Coronary artery (tissue), 2 donors: Measurements from ENCODE around the gene MID1.

Source experiments
- DNase-seq: peaks from one replicate; pipeline ENCODE4 v3.0.0-alpha.2; 2017; ENCODE audit warnings: low spot score
- H3K27ac ChIP-seq, 2 donors: fragments of 200-600 bp; sonication (generic); one replicate each; pipeline ENCODE4 v1.5.1; 2016 to 2019
- H3K4me3 ChIP-seq: fragments of 200-600 bp; sonication (generic); 2 replicates; pipeline ENCODE4 v1.5.1; 2016; ENCODE audit warnings: mild to moderate bottlenecking, moderate library complexity
- TF ChIP-seq, protein P1 (sequence below): fragments of 200-600 bp; sonication (generic); IDR thresholded peaks from one replicate; pipeline ENCODE4 v1.5.1; 2019; ENCODE audit warnings: antibody characterized with exemption

Gene MID1

DNA sequence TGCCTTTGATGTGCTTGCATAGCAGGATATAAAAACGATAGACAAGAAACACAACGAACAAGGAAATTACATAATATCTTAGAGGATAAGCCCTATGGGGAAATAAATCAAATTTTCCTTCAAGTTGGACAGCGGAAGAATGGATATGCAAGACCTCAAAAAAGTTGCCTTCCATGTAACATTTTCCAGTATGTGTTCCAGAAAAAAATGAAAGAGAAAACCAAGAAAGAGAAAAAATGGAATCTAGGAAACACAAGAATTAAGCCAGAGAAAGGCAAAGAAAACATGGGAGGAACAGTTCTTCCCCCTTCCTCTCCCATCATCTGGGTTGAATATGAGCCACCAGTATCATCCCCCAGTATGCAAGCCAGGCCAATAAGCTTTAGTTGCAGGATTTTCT is 34.6 kb upstream of the MID1 start:
- no peak overlapping the region for H3K4me3 ChIP-seq
- DNase-seq = no peak
- no peak overlapping the region for H3K27ac ChIP-seq
- TF ChIP-seq, protein P1, sequence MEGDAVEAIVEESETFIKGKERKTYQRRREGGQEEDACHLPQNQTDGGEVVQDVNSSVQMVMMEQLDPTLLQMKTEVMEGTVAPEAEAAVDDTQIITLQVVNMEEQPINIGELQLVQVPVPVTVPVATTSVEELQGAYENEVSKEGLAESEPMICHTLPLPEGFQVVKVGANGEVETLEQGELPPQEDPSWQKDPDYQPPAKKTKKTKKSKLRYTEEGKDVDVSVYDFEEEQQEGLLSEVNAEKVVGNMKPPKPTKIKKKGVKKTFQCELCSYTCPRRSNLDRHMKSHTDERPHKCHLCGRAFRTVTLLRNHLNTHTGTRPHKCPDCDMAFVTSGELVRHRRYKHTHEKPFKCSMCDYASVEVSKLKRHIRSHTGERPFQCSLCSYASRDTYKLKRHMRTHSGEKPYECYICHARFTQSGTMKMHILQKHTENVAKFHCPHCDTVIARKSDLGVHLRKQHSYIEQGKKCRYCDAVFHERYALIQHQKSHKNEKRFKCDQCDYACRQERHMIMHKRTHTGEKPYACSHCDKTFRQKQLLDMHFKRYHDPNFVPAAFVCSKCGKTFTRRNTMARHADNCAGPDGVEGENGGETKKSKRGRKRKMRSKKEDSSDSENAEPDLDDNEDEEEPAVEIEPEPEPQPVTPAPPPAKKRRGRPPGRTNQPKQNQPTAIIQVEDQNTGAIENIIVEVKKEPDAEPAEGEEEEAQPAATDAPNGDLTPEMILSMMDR = no peak

DNA sequence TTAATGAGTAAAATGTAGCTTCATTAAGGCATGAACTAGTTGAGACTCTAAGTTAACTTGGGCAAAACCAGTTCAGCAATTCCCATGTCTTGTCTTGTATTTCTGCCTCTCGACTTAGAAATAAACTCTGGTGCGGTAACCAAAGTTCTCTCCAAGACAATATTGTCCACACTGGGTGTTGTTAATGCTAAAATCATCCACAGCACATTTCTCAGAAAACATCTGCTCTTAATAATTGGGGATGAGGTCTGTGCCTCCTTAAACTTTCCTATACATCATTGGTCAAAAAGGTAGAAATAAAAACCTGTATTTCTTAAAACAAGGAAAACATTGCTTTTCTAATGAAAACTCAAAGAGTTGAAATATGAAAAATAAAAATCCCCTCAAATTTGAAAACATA is 32.9 kb upstream of the MID1 start:
- Histone ChIP-seq H3K4me3 (no peak overlapping the region), H3K27ac (no peak overlapping the region)
- DNase-seq = no peak
- TF ChIP-seq, protein P1 = no peak

DNA sequence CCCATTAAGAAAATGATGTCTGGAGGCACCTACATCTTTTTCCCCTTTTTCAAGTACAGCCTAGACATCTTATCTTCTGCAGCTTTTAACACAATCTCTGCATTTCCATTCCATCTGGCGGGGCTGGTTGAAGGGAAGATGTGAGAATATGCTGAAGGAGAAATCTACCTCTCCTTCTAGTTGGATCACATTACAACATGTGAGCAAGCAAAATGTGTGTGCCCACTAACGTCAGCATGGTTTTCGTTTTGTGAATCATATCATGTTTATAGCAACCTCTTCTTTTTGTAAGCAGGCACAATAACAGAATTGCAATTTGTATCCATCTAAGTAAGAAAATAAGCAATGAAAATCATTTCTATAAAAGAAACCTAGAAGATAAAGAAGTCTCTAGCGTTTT is 28.9 kb upstream of the MID1 start:
- no peak overlapping the region for H3K27ac ChIP-seq
- TF ChIP-seq, protein P1 = no peak
- no peak overlapping the region for H3K4me3 ChIP-seq
- DNase-seq = no peak

DNA sequence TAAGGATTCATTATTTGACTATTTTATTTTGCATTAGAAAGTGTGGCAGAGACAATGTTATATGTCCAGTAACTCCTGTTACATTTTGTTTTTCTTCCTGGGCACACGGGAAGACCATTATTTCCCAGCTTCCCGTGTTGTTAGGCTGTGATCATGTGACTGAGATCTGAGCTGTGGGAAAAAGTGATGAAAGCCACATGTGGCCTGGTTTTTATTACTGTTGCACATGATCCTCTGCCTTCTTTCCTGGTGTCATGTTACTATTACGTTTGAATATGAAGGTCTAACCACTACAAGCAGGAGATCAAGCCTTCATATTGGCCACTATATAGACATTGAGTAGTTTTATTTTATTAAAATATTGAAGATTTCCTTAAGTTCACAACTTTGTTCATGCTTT is 28.2 kb upstream of the MID1 start:
- no peak overlapping the region for H3K4me3 ChIP-seq
- TF ChIP-seq, protein P1 = no peak
- no peak overlapping the region for H3K27ac ChIP-seq
- DNase-seq = no peak

- TF ChIP-seq, protein P1 = no peak
- no peak for DNase-seq
- Histone ChIP-seq H3K4me3 (no peak overlapping the region), H3K27ac (no peak overlapping the region)
Measured at GRCh38 chrX:10636851-10637250, 16.5 kb upstream of the MID1 start.

GRCh38 chrX:10636337-10636736 is 16.0 kb upstream of the MID1 start:
- DNase-seq = no peak
- TF ChIP-seq, protein P1 = no peak
- no peak overlapping the region for H3K4me3 ChIP-seq
- H3K27ac ChIP-seq = no peak overlapping the region

GRCh38 chrX:10634392-10635161 is 14.2 kb upstream of the MID1 start:
- no peak for DNase-seq
- no peak overlapping the region for H3K4me3 ChIP-seq
- no peak overlapping the region for H3K27ac ChIP-seq
- TF ChIP-seq, protein P1 = no peak
